ENCODE data around the gene SIRT7. TPM values are rescaled to one million over a fixed set of nuclear protein-coding genes. Genes with fewer than 3 reads are reported as not detected.

SIRT7 gene
- polyA plus RNA-seq, 1 donor: 7.7 TPM

DNA sequence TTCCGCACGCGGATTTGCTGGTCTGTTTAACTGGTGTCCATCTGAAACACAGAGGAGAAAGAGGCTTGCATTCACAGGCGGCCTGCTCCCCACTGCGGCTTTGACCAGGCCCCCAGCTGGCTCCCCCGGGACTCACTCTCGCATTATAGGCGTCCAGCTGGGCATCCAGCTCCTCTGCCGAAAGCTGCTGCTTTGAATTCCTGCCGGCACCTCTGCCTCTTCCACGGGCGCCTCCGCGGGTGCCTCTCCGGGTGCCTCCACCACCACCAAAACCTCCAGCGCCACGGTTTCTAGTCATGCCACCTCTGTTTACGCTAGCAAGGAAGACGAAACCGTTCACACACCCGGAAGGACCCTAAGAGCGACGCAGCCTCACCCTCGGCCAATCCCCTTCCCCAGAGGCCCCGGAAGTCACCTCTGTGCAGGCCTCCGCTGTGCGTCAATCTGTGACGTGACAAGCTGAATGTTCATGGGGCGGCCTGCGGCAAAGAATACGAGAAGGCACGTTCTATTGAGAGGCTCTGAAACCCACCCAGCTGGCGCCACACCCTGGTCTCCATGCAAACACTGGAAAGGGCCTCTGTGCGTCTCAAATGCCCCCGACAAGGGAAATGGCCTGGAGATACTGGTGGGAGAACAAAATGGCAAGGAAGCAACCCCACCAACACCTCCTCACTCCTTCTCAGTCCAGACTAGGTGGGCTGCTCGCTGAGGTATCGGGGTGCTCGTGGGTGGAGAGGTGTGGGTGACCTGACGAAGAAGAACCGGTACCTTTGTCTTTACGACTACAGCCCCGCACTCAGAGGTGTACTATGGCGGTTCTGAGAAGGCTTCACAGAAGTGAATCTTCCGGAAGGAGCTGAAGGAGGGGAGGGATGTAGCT, 29.6 kb downstream of the SIRT7 start:
- no peak for DNase-seq (ENCODE audit: low read depth)

DNA sequence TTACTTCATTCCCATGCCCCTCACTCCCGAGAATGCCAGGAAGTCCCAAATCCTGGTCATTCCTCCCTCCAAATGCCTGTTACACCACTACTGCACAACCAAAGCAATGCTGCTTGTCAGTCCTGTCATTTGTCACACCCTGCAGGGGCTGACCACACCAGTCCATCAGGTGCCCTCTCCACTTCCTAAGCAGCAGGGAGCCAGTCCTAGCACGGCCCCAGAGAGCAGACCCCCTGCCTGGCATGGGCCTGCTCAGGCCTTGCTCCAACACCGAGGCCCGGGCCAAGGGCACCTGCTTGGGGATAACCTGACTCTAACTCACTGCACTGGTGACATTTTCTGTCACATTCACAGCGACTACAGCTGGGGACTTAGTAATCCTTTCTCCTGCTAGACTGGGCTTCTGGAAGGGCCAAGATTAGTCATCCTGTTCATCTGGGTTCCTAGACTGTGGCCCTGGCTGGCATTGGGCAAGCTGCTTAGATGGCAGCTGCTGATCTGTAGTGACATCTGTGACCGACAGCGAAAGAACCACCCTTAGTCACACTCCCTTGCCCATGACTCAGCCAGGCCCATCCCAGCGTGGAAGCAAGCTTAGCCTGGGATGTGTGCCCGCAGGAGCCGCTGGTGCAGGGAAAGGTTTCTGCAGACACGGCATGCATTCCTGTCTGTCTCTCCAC, 32.0 kb downstream of the SIRT7 start:
- DNase-seq (ENCODE audit: low read depth): no peak

DNA sequence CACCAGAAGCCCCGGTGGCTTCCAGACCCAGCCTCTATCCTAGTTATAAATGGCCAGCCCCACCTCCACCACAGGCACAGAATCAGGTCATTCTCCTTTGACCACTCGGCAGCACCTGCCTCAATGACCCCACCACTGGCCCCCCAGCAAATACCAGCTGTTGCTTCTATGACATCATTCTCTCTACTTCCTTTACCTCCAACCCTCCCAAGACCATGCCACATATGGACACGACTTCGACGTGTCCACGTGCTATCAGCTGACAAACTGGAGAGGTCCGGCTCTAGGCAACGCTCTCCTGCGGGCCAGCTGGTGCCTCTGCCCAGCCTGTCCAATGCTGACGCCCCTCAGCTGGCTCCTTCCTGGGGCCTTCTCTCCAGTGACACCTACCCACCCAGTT, 32.5 kb downstream of the SIRT7 start:
- DNase-seq (ENCODE audit: low read depth): no peak

DNA sequence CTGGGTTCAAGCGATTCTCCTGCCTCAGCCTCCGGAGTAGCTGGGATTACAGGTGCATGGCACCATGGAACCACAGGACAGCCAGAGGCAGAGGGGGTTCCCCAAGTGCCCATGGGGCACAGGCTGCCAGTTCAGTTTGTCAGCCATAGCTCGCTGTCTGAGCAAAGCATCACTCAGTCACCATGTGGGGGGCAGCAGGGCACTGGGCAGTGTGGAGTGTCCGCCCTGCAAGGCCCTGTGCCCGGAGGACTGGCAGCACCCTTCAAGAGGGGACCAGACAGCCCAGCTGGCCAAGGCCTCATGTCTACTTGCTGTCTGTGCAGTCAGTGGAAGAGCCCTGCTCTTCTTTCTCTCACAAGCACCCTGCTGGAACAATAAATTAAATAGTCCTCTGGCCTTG, 33.0 kb downstream of the SIRT7 start:
- DNase-seq (ENCODE audit: low read depth): no peak

DNA sequence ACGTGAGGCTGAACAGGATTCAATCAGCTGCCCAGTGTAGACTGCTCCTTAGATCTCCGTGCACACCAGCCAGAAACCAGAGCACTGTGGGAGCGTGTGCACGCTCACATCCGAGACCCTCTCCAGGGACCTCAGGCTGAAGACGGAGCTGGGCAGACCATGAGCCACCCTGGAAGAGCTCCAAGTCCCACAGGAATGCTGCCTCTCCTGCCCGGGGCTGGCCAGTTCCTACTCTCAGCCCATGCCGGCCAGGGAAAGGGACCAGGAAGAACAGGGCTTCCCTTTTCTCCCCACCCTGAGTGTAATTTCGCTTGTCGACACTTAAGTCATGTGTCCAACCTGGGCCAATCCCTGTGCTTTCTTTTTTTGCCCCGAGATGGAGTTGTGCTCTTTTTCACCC, 33.5 kb downstream of the SIRT7 start:
- no peak for DNase-seq (ENCODE audit: low read depth)

DNA sequence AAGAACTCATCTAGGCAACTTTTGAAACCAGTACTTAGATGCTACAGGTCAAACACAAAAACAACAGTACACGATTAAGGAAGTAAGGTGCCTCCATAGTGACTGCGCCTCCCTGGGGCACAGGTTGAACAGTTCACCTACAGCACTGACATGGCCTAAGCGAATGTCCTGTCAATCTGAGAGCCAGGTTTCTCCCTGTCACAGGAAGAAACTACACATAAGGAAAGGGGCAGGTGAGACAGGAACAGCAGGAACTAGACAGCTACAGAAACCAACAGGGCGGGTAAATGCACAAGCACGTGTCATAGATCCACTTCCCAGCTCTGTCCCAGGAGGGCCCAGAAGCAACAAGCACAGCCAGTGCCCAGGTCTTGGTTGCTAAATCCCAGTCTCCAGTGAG, 38.9 kb downstream of the SIRT7 start:
- DNase-seq (ENCODE audit: low read depth): no peak

DNA sequence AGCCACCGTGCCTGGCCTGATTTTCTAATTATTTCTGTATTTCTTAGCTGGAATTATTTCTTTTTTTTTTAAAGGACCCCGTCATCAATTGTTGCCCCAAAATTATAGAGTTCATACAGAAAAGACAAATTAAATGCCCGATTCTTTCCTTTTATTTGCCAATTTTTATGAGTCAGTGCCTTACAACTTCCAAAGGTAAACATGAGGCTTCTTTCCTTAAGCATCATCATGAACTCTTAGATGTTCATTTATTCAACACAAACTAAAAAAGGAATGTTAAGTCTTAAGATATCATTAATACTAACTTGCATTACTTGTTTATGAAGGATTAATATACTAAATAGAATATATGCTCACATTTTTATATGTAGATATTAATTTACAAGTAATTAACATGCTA, 39.7 kb downstream of the SIRT7 start:
- DNase-seq (ENCODE audit: low read depth): no peak

DNA sequence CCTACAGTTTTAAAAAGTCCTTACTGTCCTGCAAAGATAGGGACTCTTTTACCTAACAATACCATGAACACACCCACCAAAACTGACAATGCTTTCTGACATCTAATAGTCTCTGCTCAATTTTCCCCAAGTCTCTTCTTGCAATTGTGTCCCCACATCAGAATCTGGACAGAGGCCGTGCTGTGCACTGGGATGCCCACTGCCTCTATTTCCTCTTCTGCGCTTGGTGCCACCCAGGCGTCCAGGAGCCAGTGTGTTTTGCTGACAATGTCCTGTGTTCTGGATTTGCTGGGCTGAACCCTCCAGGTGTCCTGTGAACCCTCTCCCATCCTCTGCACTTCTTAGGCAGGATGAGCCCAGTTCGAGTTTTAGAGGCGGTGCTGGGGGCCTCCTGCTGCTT, 40.4 kb downstream of the SIRT7 start:
- DNase-seq (ENCODE audit: low read depth): no peak

DNA sequence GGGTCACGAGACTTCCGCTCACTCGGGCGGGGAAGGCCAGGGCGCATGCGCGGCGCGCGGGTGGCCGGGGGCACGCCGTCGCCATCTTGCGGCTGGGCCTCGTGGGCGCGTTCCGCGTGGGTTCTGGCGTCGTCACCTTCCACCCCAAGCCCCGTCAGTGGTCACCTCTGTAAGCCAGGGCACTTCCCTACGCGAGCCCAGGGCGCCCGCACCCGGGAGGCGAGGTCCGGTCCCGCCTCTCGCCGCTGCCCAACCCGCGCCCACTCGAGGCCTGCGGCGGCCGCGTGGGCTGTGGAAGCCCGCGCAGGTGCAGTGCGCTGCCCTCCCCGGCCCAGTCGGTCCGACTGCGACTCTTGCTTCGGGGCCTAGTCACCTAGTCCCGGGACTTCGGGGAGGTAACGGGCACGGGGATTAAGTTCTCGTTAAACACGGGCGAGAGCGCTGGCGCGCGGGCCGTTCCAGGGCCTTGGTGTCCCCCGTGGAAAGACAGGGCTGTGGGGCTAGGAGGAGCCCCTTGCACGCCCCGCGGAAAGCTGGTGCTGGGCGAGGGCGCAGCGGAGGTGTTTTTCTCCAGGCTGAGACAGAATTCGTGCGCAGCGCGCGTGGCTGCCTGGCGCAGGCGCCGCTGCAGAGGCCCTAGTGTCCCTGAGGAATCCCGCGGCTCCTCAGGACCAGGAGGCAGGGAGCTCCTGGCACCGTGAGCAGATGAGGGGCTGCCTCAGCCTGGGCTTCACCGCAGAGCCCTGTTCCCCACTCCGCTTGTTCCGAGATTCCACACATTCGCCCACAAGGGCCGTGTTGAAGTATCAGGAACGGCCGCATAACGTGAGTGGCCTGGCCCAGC, 46.4 kb downstream of the SIRT7 start:
- peak; percentile 68 for DNase-seq (ENCODE audit: low read depth)

DNA sequence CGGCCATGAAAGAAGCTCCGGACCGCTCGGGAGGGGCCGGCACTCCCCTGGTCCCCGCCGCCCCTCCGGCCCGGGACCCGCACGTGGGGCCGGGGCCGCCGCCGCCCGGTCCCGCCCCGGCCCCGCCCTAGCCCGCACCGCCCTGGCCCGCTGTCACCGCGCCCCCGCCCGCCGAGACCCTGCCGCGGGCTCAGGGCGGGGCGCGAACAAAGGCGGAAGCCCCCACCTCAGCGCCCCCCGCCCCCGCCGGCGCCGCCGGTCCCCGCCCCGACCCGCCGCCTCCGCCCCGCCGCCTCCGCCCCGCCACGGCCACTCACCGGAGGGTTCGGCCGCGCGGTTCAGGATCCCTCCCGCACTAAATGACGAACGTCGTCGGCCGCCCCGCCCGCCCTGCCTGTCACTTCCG, 47.0 kb downstream of the SIRT7 start, which contains the start of gene ARHGDIA:
ARHGDIA (minus strand) TSS at position 357 of the 406 bp plus-strand sequence. CDS start 1,407 bp downstream, outside the sequence.
- no peak for DNase-seq (ENCODE audit: low read depth)

DNA sequence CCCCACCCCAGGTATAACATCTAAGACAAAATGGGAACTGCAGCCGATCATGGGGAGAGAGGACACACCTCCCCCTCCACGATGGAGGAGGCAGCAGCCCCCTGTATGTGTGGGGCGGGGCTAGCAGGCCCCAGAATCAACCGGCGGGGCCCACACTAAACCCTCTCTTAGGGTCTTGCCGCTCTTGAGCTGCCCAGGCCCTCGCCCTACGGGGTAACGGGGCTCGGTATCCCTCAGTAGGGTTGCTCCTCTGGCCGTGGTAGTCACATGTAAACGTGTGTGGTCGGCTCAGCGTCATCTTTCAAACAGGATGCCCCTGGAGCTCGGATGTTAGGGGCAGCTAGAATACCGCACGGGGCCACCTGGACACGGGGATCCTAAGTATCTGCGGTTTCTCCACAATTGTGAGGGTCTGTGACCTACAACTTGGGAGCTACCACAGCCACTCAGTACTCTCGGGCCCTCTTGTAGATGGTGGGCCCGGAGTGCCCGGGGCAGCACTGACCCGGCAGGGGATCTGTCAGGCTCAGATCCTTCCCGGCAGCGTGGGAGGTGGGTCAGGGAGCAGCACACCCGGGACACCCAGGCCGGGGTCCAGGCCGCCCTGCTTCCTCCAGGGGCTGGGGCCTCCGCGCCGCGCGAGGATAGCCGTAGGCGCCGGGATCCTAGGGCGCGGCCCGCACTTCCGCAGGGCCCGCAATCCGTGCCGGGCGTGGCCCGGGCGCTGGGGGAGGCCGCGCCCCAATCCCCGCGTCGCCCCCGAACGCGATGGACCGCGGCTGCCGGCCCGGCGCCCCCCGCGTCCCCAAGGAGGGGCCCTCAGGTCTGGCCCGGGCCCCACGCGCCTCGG, 47.6 kb downstream of the SIRT7 start:
- no peak for DNase-seq (ENCODE audit: low read depth)

DNA sequence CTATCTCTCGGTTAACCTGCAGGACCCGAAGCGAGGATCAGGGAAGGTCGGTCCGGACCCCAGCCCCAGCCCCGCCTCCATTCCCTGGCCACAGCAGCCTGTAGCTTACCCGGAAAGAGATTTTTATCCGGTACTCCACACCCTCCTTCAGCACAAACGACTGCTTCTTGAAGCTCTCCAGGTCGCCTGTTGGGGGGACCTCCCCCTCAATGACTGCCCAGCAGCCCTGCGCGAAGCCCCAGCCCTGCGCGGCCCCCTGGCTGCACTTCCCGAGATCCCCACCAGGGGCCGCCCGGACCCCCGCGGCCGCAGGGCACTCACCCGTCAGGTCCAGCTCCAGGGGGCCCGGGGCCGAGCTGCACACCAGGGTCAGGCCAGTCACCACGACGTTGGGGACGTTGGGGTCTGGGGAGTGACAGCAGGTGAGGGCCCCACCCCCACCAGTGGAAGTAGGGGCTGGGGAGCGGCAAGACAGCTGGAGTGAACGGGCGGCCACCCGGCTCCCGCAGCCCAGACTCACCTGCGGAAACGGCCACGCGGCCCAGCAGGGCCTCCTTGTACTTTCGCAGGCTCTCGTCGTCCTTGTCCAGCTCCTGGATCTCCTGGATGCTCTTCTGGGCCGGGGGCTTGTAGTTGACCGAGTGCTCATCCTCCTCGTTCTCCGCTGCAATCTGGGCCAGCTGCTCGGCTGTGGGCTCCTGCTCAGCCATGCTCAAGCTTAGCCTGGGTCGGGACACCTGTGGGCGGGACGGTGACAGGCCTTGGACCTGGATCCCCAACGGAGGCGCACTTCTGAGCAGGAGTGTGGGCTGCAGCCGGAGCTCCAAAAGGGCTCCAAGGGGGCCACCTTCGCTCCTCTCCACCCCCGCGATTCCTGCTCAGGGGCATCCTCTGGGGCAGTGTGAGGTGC, 48.5 kb downstream of the SIRT7 start:
- DNase-seq (ENCODE audit: low read depth): no peak

DNA sequence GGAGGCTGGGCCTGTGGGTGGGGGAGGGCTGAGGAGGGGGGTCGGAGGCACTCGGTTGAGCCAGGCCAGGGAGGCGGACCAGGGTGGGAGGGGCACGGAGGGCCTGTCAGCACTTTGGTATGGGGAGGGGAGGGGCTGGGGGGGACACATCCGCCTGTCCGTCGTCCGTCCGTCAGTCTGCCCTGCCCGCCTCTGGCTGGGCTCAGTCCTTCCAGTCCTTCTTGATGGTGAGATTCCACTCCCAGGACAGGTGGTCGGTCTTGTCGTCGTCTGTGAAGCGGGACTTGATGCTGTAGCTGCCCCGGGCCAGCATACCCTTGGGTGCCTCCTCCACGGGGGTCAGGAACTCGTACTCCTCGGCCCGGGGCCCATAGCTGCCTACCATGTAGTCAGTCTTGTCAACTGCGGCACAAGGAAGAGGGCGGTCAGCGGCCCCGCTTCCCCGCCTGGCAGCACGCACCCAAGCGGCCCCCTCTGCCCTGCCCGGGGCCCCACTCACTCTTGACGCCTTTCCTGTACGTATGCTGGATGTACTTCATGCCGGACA, 49.2 kb downstream of the SIRT7 start:
- DNase-seq (ENCODE audit: low read depth): no peak

DNA sequence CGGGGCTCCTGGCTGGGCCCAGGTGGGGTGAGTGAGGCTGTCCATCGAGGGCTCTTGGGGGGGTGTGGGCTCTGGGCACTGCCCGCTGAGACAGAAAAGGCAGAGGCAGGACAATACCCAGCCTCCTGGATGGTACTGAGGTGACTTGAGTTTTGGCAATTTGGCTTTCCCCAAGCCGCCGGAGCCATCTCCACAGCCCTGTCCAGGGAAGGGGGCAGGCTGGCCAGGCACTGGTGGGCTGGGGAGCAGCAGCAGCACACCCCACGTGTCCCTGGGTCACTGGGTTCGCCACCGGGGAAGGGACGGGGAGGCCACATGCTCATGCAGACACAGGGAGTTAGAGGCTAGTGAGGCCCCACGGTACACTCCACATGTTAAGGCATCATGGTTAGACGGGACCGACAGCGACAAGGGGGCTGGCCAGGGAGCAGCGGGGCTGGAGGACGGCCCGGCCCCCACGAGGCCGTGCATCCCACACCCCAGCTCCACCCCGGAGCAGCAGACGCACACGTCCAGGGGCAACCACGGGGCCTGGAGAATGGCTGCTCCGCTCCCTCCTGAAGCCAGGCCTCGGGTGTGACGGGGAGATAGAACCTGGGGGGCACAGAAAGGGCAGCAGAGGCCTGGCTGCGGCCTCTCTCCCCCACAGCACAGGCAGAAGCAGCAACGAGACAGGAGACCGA, 49.8 kb downstream of the SIRT7 start:
- no peak for DNase-seq (ENCODE audit: low read depth)

DNA sequence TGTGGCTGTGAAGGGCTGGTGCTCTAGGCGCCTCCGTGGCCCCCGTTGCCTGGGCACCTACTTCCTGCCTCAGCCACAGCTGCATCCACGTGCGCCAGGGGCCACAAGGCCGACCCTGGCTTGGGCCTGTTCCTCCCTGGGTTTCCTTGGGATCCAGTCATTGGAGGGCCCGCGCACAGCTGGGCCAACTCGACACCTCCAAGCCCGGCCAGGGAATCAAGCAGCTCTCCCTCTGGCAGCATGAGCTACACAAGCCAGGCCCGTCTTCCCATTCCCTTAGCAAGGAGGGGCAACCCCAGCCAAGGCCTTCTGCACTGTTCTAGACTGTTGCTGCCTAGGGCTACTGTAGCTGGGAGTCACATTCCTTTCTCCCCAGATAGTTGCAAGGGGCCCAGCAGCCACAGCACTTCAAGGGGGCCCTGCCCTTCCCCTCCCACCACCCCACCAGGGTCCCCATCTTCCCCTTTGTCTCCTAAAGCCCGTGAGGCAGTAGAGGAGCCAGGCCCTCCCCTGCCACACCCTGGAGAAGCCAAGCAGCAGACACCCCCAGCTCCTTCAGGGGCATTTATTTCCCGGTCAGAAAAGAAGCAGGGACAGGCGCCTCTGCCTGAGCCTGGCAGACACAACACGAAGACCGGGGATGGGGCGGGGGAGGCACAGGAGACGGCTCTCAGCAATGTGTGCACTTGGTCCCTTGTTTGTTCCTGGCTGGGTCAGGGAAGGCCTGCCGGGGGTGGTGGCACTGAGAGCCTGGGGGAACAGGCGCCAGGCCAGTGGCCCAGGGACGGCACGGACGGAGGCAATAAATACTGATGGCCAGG, 50.6 kb downstream of the SIRT7 start:
- DNase-seq (ENCODE audit: low read depth): no peak

DNA sequence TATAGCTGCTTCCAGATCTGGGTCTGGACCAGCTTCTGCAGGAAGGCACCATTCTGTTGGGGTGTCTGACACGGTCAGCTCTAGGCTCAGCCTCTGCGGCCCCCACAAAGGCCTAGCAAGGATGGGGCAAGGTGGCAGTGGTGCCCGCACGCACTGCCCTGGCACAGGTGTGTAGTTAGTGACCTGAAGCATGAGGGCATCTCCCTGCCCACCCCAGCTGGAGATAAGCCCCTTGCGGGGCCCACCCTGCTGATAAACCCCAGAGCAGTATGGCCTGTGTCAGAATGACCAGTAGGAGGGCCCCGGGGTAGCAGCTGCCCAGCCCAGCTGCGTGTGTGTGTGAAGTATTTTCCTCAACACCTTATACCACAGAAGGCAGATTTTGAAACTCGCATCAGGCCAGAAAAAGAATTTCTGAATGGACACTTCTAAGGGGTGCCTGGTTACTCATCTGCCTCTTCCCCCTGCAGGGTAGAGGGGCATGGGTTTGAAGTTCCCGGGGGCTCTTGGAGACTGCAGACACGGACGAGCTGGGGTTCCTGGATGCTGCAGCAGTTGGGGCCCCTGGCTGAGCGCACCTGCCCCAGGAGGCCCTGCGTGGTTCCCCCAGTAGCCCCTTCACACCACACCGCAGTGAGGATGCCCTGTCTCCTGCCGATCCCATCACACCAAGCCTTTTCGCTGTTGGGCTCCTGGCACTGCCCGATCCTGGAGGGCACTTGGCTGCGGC, 51.4 kb downstream of the SIRT7 start:
- DNase-seq (ENCODE audit: low read depth): no peak

DNA sequence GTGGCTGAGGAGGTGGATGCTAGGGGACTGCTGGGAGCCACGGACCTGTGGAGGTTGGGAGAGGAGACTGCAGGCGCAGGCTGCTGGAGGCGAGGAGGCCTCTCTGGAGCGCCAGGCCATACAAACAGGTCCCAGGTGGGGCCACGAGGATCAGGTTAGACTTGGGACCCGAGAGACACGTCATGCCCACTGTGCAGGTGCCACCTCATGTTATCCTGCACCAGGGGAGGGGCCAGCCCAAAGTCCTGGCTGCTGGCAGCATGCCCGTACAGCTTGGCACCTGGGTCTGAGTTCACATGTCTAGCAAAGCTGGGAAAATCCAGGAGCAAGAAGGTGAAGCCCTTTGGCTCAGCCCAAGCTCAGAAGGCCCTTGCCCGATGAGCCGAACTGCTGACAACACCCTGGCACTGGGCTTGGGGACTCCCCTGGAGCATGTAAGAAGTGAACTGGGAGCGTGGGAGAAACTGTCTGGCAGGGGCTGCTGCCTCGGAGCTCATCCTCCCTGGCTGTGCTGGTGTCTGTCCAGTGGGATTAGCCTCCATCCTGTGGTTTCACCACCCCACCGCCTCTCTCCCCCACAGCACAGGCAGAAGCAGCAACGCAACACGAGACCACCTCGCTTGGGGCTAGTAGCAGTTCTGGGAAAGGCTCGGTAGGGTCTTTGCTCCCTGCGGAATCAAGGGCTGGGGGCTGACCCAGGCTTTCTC, 52.1 kb downstream of the SIRT7 start:
- DNase-seq (ENCODE audit: low read depth): no peak

All from forelimb muscle (tissue), 1 donor.